Measurements from ENCODE around the gene NUP188.

Gene NUP188

GRCh38 chr9:129007766-129008468 lies 60.4 kb downstream of the NUP188 start:
- DNase-seq, result no peak

- no peak for DNase-seq
Measured at GRCh38 chr9:129008469-129008965, 61.0 kb downstream of the NUP188 start.

GRCh38 chr9:129008986-129009583 lies 61.6 kb downstream of the NUP188 start:
- DNase-seq, result no peak

GRCh38 chr9:129009584-129010141 lies 62.2 kb downstream of the NUP188 start:
- DNase-seq, result no peak

- no peak for DNase-seq
Measured at GRCh38 chr9:129010267-129010975, 62.9 kb downstream of the NUP188 start.

- no peak for DNase-seq
Measured at GRCh38 chr9:129011170-129011569, 63.7 kb downstream of the NUP188 start.

GRCh38 chr9:129011761-129012181 lies 64.3 kb downstream of the NUP188 start:
- no peak for DNase-seq

GRCh38 chr9:129012343-129012742 lies 64.8 kb downstream of the NUP188 start:
- no peak for DNase-seq

GRCh38 chr9:129012893-129013448 lies 65.5 kb downstream of the NUP188 start:
- DNase-seq, result no peak

GRCh38 chr9:129013674-129014073 lies 66.2 kb downstream of the NUP188 start:
- DNase-seq, result no peak

- no peak for DNase-seq
Measured at GRCh38 chr9:129014124-129014523, 66.6 kb downstream of the NUP188 start.

- no peak for DNase-seq
Measured at GRCh38 chr9:129014608-129015007, 67.1 kb downstream of the NUP188 start.

GRCh38 chr9:129021091-129021490 lies 73.6 kb downstream of the NUP188 start:
- DNase-seq, result no peak

GRCh38 chr9:129022037-129022436 lies 74.5 kb downstream of the NUP188 start:
- no peak for DNase-seq

- DNase-seq, result peak; percentile 77
Measured at GRCh38 chr9:129023036-129023907, 75.8 kb downstream of the NUP188 start.

GRCh38 chr9:129023908-129024233 lies 76.4 kb downstream of the NUP188 start:
- no peak for DNase-seq

- DNase-seq, result no peak
Measured at GRCh38 chr9:129026442-129027223, 79.1 kb downstream of the NUP188 start.

GRCh38 chr9:129027224-129027684 lies 79.8 kb downstream of the NUP188 start:
- no peak for DNase-seq

GRCh38 chr9:129027685-129028191 lies 80.2 kb downstream of the NUP188 start:
- DNase-seq, result peak; percentile 49

GRCh38 chr9:129028192-129028966 lies 80.9 kb downstream of the NUP188 start, which contains the start of gene SH3GLB2:
Gene SH3GLB2 (minus strand): TSS chr9:129028331. CDS start chr9:129028154, 177 bp downstream.
- peak; percentile 61 for DNase-seq

Data from NCI-H226 (cell line).